CD4-positive, CD25-positive, alpha-beta regulatory T cell (primary cell): ENCODE results near the gene DHRS1. TPM values are rescaled to one million over a fixed set of nuclear protein-coding genes. Genes with fewer than 3 reads are reported as not detected.

Source experiments
- ATAC-seq, 2 donors: fragments of 150-1000 bp; cut with Tn5 transposase; one replicate each; pipeline ENCODE4 v1.10.0; 2021; ENCODE audit warnings: low read depth in 2 of 2, moderate number of reproducible peaks in 2 of 2, moderate library complexity in 1 of 2
- DNase-seq, 3 donors: peaks; one replicate each; pipeline versions ENCODE4 v3.0.0 to v3.0.0-alpha.2; 2012 to 2022; ENCODE audit warnings: mixed read lengths in 1 of 3
- H3K27ac ChIP-seq: one replicate; pipeline ENCODE4 v1.7.0; 2013; ENCODE audit warnings: mild to moderate bottlenecking, low read length; ENCODE audit not compliant: insufficient read depth, poor library complexity, severe bottlenecking
- H3K27me3 ChIP-seq: one replicate; pipeline ENCODE4 v1.7.0; 2013; ENCODE audit warnings: low read length; ENCODE audit not compliant: control insufficient read depth, insufficient read depth
- H3K36me3 ChIP-seq: one replicate; pipeline ENCODE4 v1.7.0; 2013; ENCODE audit warnings: mild to moderate bottlenecking, low read length, moderate library complexity; ENCODE audit not compliant: control insufficient read depth, insufficient read depth
- H3K4me1 ChIP-seq: 2 replicates; pipeline ENCODE4 v1.7.0; 2013; ENCODE audit warnings: mild to moderate bottlenecking, low read length; ENCODE audit not compliant: insufficient read depth, control insufficient read depth, poor library complexity, severe bottlenecking
- H3K4me3 ChIP-seq: one replicate; pipeline ENCODE4 v1.7.0; 2013; ENCODE audit warnings: low read depth, mild to moderate bottlenecking, low read length, moderate library complexity
- H3K9me3 ChIP-seq, 2 experiments: 1 replicate in 1 of 2; 2 replicates in 1 of 2; pipeline ENCODE4 v1.7.0; 2013; ENCODE audit warnings: low read length in 2 of 2, mild to moderate bottlenecking in 1 of 2, moderate library complexity in 1 of 2; ENCODE audit not compliant: control insufficient read depth in 2 of 2
- H3K27ac Mint-ChIP-seq, 3 donors: one replicate each; pipeline ENCODE4 v1.8.0; 2020 to 2022; ENCODE audit warnings: mild to moderate bottlenecking in 3 of 3, mixed read lengths in 3 of 3, moderate library complexity in 2 of 3
- H3K27me3 Mint-ChIP-seq: one replicate; pipeline ENCODE4 v1.8.0; 2022; ENCODE audit warnings: mild to moderate bottlenecking, mixed read lengths
- H3K36me3 Mint-ChIP-seq: one replicate; pipeline ENCODE4 v1.8.0; 2020; ENCODE audit warnings: mixed read lengths
- H3K4me1 Mint-ChIP-seq, 4 donors: one replicate each; pipeline ENCODE4 v1.8.0; 2020 to 2022; ENCODE audit warnings: mixed read lengths in 4 of 4, mild to moderate bottlenecking in 1 of 4
- H3K4me3 Mint-ChIP-seq, 4 donors: one replicate each; pipeline ENCODE4 v1.8.0; 2020 to 2022; ENCODE audit warnings: mild to moderate bottlenecking in 4 of 4, mixed read lengths in 4 of 4, moderate library complexity in 3 of 4
- H3K9me3 Mint-ChIP-seq, 7 donors: one replicate each; pipeline ENCODE4 v1.8.0; 2020 to 2022; ENCODE audit warnings: mixed read lengths in 7 of 7, mild to moderate bottlenecking in 3 of 7, moderate library complexity in 2 of 7
- polyA plus RNA-seq, 4 donors: library from polyadenylated mRNA; unstranded; fragments of 300-500 nt; fragmentation: Illumina TruSeq; gene quantifications; one replicate each; pipeline ENCODE4 v1.2.3, GENCODE V29; 2021
- total RNA-seq: library from RNA; stranded (reverse); gene quantifications from one replicate; pipeline ENCODE4 v1.2.3, GENCODE V29; 2022

DHRS1 gene
- total and polyA plus RNA-seq, 5 donors from 2014 or later, result 21.7 to 48.5 (median 32.5) TPM

DNA sequence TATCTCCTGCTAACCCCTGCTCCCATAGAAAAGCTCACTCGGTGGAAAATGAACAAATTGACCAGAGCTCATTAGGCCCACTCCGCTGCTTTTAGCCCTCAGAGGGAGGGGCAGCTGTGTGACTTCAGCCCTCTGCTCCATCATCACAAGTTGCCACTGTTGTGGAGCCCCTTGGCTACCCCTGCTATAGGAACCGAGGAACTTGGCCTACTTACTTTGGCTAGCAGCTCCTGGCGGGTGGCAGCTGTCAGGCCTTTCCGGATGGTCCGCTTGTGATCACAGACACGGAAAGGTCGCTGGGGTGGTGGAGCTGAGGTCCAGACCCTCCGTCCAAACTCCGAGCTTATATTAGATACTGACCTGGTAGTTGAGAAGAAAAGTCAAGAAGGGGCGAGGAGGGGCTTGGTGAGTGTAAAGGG lies 7.6 kb upstream of the DHRS1 start:
- Mint-ChIP-seq H3K4me1 (peaks cover 14 to 50% (median 25%) of the 10 kb centered on the region in 4 donors), H3K9me3 (no peaks in the 10 kb centered on the region), H3K36me3 (peaks cover 35% of the 10 kb centered on the region), H3K4me3 (peak overlapping the region in 1 of 4 donors; percentile 58), H3K27me3 (no peaks in the 10 kb centered on the region), H3K27ac (peak overlapping the region in 2 of 3 donors; percentile 64 to 69)
- H3K4me3 ChIP-seq, result no peak overlapping the region
- no peak overlapping the region for H3K27ac ChIP-seq
- H3K4me1 ChIP-seq, result peaks cover 39% of the 10 kb centered on the region
- no peaks in the 10 kb centered on the region for H3K9me3 ChIP-seq
- DNase-seq (no peak), ATAC-seq (no peak)
- H3K27me3 ChIP-seq, result no peaks in the 10 kb centered on the region
- peaks cover 51% of the 10 kb centered on the region for H3K36me3 ChIP-seq

DNA sequence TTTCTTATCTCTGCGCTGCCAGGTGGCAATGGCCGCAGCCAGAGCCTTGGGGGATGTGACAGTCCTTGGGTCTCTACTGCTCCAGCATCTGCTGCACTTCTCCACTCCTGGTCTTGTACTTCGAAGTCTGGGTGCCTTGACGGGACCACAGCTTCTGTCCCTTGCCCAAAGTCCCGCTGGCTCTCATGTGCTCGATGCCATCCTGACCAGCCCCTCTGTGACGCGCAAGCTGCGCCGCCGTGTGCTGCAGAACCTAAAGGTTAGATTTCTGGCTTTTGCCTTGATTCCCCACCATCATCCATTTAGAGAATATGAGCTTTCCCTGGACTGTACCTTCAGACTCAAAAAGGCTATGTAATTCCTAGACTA lies 4.4 kb upstream of the DHRS1 start:
- Mint-ChIP-seq H3K36me3 (peaks cover 37% of the 10 kb centered on the region), H3K9me3 (no peaks in the 10 kb centered on the region), H3K4me1 (peaks cover 12 to 56% (median 30%) of the 10 kb centered on the region in 4 donors), H3K4me3 (peak overlapping the region in 2 of 4 donors; percentile 29 to 36), H3K27me3 (no peaks in the 10 kb centered on the region), H3K27ac (no peak overlapping the region)
- Histone ChIP-seq H3K36me3 (peaks cover 59% of the 10 kb centered on the region), H3K27me3 (no peaks in the 10 kb centered on the region), H3K9me3 (no peaks in the 10 kb centered on the region), H3K27ac (no peak overlapping the region), H3K4me1 (peaks cover 26% of the 10 kb centered on the region), H3K4me3 (no peak overlapping the region)
- ATAC-seq (no peak), DNase-seq (no peak)

DNA sequence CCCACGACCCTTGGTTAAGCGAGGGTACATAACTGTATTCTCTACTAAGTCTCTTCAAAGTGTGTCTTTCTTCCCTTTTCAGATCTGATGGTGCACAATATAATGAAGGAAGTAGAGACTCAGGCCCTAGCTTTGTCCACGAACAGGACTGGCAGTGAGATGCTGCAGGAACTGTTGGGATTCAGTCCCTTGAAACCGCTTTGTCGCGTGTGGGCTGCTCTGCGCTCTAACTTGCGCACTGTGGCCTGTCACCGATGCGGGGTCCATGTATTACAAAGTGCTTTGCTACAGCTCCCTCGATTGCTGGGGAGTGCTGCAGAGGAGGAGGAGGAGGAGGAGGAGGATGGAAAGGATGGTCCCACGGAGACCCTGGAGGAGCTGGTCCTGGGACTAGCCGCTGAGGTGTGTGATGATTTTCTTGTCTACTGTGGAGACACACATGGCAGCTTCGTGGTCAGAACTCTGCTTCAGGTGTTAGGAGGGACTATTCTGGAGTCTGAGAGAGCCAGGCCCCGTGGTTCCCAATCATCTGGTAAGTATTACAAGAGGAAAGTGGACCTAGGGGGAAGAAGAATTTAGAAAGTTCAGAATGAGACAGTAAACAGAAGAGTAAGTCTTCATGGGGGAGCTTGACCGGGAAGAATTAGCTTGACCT lies 873 bp upstream of the DHRS1 start:
- Mint-ChIP-seq H3K27ac (peak overlapping the region; percentile 38 to 99 (median 92)), H3K27me3 (no peaks in the 10 kb centered on the region), H3K9me3 (no peaks in the 10 kb centered on the region), H3K4me3 (peak overlapping the region; percentile 89 to 97 (median 93)), H3K36me3 (peaks cover 28% of the 10 kb centered on the region), H3K4me1 (peaks cover 22 to 58% (median 42%) of the 10 kb centered on the region in 4 donors)
- Histone ChIP-seq H3K27ac (peak overlapping the region; percentile 84), H3K4me1 (peaks cover 31% of the 10 kb centered on the region), H3K27me3 (no peaks in the 10 kb centered on the region), H3K36me3 (peaks cover 51% of the 10 kb centered on the region), H3K4me3 (peak overlapping the region; percentile 86), H3K9me3 (no peaks in the 10 kb centered on the region)
- ATAC-seq (no peak), DNase-seq (no peak)

DNA sequence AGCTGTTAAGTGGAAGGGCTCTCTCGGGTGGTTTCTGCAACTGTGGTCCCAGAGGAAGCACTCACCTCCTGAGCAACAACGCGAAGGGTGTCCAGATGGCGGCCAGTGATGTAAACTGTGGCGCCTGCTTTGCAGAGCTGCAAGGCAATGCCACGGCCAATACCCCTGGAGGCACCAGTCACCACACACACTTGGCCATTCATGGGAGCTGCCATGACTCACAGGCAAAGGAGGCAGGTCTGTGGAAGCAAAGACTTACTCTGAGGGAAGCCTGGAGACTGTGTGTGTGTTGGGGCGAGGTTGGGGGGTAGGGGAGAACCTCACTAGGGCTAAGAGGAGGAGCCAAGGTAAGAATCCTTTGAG lies 707 bp downstream of the DHRS1 start:
- Mint-ChIP-seq H3K27me3 (no peaks in the 10 kb centered on the region), H3K9me3 (no peaks in the 10 kb centered on the region), H3K36me3 (peaks cover 24% of the 10 kb centered on the region), H3K27ac (peak overlapping the region; percentile 76 to 99 (median 92)), H3K4me3 (peak overlapping the region; percentile 89 to 97 (median 93)), H3K4me1 (peaks cover 22 to 56% (median 40%) of the 10 kb centered on the region in 4 donors)
- Histone ChIP-seq H3K27ac (peak overlapping the region; percentile 84), H3K36me3 (peaks cover 41% of the 10 kb centered on the region), H3K9me3 (no peaks in the 10 kb centered on the region), H3K4me3 (peak overlapping the region; percentile 68), H3K27me3 (no peaks in the 10 kb centered on the region), H3K4me1 (peaks cover 31% of the 10 kb centered on the region)
- ATAC-seq (peak in 1 of 2 donors; percentile 4), DNase-seq (no peak)

DNA sequence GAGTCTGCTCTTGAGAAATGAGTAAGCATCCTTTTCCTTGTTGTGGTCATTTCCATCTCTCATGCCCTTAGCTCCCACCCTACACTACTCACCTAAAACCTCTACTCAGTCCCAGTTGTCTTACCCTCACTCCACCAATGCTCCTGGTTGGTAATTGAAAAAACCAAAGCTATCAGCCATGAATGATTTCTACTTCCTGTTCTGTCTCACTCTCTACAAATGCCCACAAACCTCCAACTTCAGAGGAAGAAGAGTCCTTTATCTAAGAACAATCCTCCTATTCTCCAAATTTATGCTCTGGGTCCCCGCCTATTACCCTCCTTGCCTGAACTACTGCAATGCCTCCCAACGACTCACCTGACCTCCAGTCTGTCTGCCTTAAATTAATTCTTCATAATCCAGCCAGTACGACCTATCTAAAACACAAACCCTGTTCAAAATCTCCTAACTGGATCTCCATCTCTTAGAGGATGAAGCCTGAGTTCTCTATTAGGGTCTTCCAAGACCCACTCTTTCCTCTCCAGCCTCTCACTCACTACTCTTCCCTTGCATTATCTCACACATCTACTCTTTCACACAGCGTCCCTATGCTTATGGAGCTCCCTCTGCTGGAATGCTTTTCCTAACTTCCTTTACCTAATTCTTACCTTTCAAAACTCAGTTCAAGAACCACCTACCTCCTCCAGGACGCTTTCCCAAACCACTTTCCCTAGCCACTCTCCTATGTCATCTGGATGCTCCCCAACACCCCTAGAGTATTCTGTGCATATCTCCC lies 2.2 kb downstream of the DHRS1 start:
- no peaks in the 10 kb centered on the region for H3K9me3 ChIP-seq
- peaks cover 22 to 55% (median 39%) of the 10 kb centered on the region in 4 donors for H3K4me1 Mint-ChIP-seq

DNA sequence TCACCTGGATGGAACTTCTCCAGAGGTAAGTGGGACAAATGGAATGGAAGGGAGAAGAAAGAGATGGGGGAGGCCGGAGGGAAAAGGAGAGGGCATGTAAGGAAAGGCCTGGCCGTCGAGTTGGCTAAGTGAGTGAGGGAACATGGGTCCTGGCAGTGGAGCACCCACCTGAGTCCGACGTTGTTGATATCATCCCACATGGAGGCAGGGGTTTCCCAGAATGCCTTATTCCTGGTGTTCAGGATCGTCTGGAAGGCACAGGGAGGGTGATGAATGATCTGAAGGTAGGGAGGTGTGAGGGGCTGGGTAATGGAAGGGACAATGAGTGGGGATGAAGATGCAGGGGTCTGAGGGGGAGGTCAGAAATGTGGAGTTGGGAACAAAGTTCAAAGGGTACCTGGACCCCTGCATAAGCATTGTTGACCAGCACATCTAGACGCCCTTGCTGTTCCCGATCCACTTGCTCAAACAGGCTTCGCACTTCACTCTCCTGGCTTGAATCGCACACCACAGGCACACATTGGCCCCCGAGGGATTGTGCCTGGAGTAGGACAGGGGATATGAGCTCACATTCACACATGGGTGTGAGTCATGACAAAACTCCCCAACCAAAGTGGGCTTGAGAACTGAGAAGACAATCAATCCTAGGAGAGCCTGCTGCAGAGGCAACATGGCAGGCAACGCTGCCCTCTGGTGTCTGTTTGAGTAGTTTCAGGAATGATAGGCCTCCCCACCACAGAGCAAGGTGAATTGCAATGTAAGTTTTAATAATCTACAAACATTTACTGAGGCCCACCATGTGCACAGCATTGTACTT lies 3.0 kb downstream of the DHRS1 start:
- Histone ChIP-seq H3K36me3 (peaks cover 32% of the 10 kb centered on the region), H3K27me3 (no peaks in the 10 kb centered on the region), H3K9me3 (no peaks in the 10 kb centered on the region), H3K27ac (peak overlapping the region; percentile 84), H3K4me1 (peaks cover 31% of the 10 kb centered on the region), H3K4me3 (peak overlapping the region; percentile 0)
- H3K4me1 Mint-ChIP-seq, result peaks cover 22 to 50% (median 35%) of the 10 kb centered on the region in 4 donors
- H3K27ac Mint-ChIP-seq, result peak overlapping the region; percentile 69 to 93 (median 92)
- H3K9me3 Mint-ChIP-seq, result no peaks in the 10 kb centered on the region
- peaks cover 29% of the 10 kb centered on the region for H3K36me3 Mint-ChIP-seq
- ATAC-seq, result peak; percentile 63 to 70
- DNase-seq, result peak; percentile 55 to 84 (median 78)
- peak overlapping the region in 3 of 4 donors; percentile 39 to 86 (median 65) for H3K4me3 Mint-ChIP-seq
- no peaks in the 10 kb centered on the region for H3K27me3 Mint-ChIP-seq

More for the DNA sequence above, 2.2 kb downstream of the DHRS1 start:
- Mint-ChIP-seq H3K36me3 (peaks cover 28% of the 10 kb centered on the region), H3K9me3 (no peaks in the 10 kb centered on the region), H3K27me3 (no peaks in the 10 kb centered on the region), H3K4me3 (peak overlapping the region; percentile 6 to 86 (median 50)), H3K27ac (peak overlapping the region; percentile 78 to 93 (median 92))
- peak in 1 of 3 donors; percentile 18 for DNase-seq
- H3K27me3 ChIP-seq, result no peaks in the 10 kb centered on the region
- H3K36me3 ChIP-seq, result peaks cover 32% of the 10 kb centered on the region
- peak overlapping the region; percentile 0 for H3K4me3 ChIP-seq
- ATAC-seq, result no peak
- peak overlapping the region; percentile 84 for H3K27ac ChIP-seq
- peaks cover 31% of the 10 kb centered on the region for H3K4me1 ChIP-seq

DNA sequence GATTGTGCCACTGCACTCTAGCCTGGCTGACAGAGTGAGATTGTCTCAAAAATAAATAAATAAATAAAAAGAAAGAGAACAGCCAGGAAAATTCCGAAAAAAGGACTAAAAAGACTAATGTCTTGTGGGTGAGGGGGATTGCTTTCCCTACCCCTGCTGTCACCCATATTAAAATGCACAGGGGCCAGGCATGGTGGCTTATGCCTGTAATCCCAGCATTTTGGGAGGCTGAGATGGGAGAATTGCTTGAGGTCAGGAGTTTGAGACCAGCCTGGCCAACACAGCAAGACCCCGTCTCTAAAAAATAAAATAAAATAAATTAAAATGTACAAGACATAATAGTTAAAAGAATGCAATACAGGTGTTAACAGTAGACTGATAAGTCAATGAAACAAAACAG lies 6.1 kb downstream of the DHRS1 start:
- ATAC-seq, result no peak
- Mint-ChIP-seq H3K27me3 (no peaks in the 10 kb centered on the region), H3K36me3 (peaks cover 44% of the 10 kb centered on the region), H3K4me3 (peak overlapping the region in 1 of 4 donors; percentile 43), H3K9me3 (no peaks in the 10 kb centered on the region), H3K27ac (peak overlapping the region in 1 of 3 donors; percentile 56), H3K4me1 (peaks cover 14 to 27% (median 22%) of the 10 kb centered on the region in 4 donors)
- peaks cover 17% of the 10 kb centered on the region for H3K4me1 ChIP-seq
- no peaks in the 10 kb centered on the region for H3K9me3 ChIP-seq
- peaks cover 46% of the 10 kb centered on the region for H3K36me3 ChIP-seq
- no peak overlapping the region for H3K4me3 ChIP-seq
- H3K27ac ChIP-seq, result no peak overlapping the region
- no peaks in the 10 kb centered on the region for H3K27me3 ChIP-seq
- DNase-seq, result no peak
